Activated T-cell treated with anti-CD3 and anti-CD28 coated beads, Interleukin-2, amount 50 U/mL, for 24 hours (primary cell): Measurements from ENCODE around the gene CCDC80.
"Not testable (repeated sequence)": the region's sequence is repeated elsewhere in the genome, so short reads cannot be mapped to it uniquely, and the experiment has no call there.

Experiments used
- DNase-seq: peaks from one replicate; pipeline ENCODE4 v3.0.0-alpha.2; 2020
- H3K27ac Mint-ChIP-seq: 2 replicates; pipeline ENCODE4 v1.8.0; 2020; ENCODE audit warnings: mild to moderate bottlenecking, mixed read lengths
- H3K27me3 Mint-ChIP-seq: 2 replicates; pipeline ENCODE4 v1.8.0; 2020; ENCODE audit warnings: mixed read lengths
- H3K36me3 Mint-ChIP-seq: 2 replicates; pipeline ENCODE4 v1.8.0; 2020; ENCODE audit warnings: low read depth, mixed read lengths
- H3K4me1 Mint-ChIP-seq: 2 replicates; pipeline ENCODE4 v1.8.0; 2020; ENCODE audit warnings: low read depth, mixed read lengths
- H3K4me3 Mint-ChIP-seq: 2 replicates; pipeline ENCODE4 v1.8.0; 2020; ENCODE audit warnings: mild to moderate bottlenecking, moderate library complexity, mixed read lengths
- H3K9me3 Mint-ChIP-seq: 2 replicates; pipeline ENCODE4 v1.8.0; 2020; ENCODE audit warnings: mixed read lengths

CCDC80 gene

DNA sequence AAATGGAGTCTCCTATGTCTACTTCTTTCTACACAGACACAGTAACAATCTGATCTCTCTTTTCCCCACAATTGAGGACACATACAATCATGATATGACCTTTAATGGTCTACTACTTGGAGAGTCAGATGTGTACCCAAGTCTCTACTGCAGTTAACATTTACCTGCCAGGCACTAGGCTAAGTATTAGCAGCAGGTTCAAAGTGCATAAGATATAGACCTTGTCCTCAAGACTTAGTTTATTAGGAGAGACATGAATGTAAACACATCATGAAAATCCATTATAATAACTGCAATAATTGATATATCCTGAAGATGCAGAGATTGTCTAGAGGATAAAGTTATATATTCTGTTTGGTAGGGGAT, 76.0 kb downstream of the CCDC80 start:
- Mint-ChIP-seq H3K9me3 (no peaks in the 10 kb centered on the region), H3K27ac (peak overlapping the region; percentile 15), H3K27me3 (no peaks in the 10 kb centered on the region), H3K4me1 (peaks cover 33% of the 10 kb centered on the region), H3K36me3 (peaks cover 57% of the 10 kb centered on the region), H3K4me3 (no peak overlapping the region)
- DNase-seq = no peak

DNA sequence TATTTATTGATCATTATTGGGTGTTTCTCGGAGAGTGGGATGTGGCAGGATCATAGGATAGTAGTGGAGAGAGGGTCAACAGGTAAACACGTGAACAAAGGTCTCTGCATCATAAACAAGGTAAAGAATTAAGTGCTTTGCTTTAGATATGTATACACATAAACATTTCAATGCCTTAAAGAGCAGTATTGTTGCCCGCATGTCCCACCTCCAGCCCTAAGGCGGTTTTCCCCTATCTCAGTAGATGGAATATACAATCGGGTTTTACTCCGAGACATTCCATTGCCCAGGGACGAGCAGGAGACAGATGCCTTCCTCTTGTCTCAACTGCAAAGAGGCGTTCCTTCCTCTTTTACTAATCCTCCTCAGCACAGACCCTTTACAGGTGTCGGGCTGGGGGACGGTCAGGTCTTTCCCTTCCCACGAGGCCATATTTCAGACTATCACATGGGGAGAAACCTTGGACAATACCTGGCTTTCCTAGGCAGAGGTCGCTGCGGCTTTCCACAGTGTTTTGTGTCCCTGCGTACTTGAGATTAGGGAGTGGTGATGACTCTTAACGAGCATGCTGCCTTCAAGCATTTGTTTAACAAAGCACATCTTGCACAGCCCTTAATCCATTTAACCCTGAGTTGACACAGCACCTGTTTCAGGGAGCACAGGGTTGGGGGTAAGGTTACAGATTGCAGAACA, 76.5 kb downstream of the CCDC80 start:
- H3K4me3 Mint-ChIP-seq, H3K27me3 Mint-ChIP-seq, H3K27ac Mint-ChIP-seq, H3K9me3 Mint-ChIP-seq, DNase-seq: not testable (repeated sequence)
- H3K36me3 Mint-ChIP-seq = peaks cover 57% of the 10 kb centered on the region
- H3K4me1 Mint-ChIP-seq = peaks cover 38% of the 10 kb centered on the region

GRCh38 chr3:112561734-112562529, 79.0 kb downstream of the CCDC80 start, which contains the start of the genes ATG3 and SLC35A5:
TSS of gene ATG3 (minus strand) at chr3:112561962. CDS start at chr3:112561528, 434 bp downstream.
TSS of gene SLC35A5 (plus strand) at chr3:112562045. CDS start at chr3:112563404, 1,359 bp downstream.
- H3K27ac Mint-ChIP-seq = peak within 1 kb of the TSS; percentile 99
- no peaks in the 10 kb centered on the region for H3K27me3 Mint-ChIP-seq
- peaks cover 71% of the 10 kb centered on the region for H3K36me3 Mint-ChIP-seq
- H3K4me3 Mint-ChIP-seq = peak within 1 kb of the TSS; percentile 96
- peak; percentile 99 for DNase-seq
- no peaks in the 10 kb centered on the region for H3K9me3 Mint-ChIP-seq
- peaks cover 39% of the 10 kb centered on the region for H3K4me1 Mint-ChIP-seq

- peak overlapping the region; percentile 99 for H3K27ac Mint-ChIP-seq
- H3K4me3 Mint-ChIP-seq = peak overlapping the region; percentile 96
- DNase-seq = no peak
- peaks cover 36% of the 10 kb centered on the region for H3K4me1 Mint-ChIP-seq
- no peaks in the 10 kb centered on the region for H3K27me3 Mint-ChIP-seq
- H3K36me3 Mint-ChIP-seq = peaks cover 73% of the 10 kb centered on the region
- no peaks in the 10 kb centered on the region for H3K9me3 Mint-ChIP-seq
Measured at GRCh38 chr3:112561484-112561733, 79.5 kb downstream of the CCDC80 start.

GRCh38 chr3:112560721-112561483, 80.0 kb downstream of the CCDC80 start:
- H3K4me3 Mint-ChIP-seq = peak overlapping the region; percentile 96
- peaks cover 70% of the 10 kb centered on the region for H3K36me3 Mint-ChIP-seq
- DNase-seq = no peak
- H3K4me1 Mint-ChIP-seq = peaks cover 37% of the 10 kb centered on the region
- no peaks in the 10 kb centered on the region for H3K9me3 Mint-ChIP-seq
- peak overlapping the region; percentile 99 for H3K27ac Mint-ChIP-seq
- no peaks in the 10 kb centered on the region for H3K27me3 Mint-ChIP-seq

- no peak for DNase-seq
- no peaks in the 10 kb centered on the region for H3K9me3 Mint-ChIP-seq
- H3K36me3 Mint-ChIP-seq = peaks cover 74% of the 10 kb centered on the region
- H3K4me3 Mint-ChIP-seq = peak overlapping the region; percentile 96
- H3K27ac Mint-ChIP-seq = peak overlapping the region; percentile 99
- H3K4me1 Mint-ChIP-seq = peaks cover 43% of the 10 kb centered on the region
- no peaks in the 10 kb centered on the region for H3K27me3 Mint-ChIP-seq
Measured at GRCh38 chr3:112560307-112560706, 80.6 kb downstream of the CCDC80 start.

DNA sequence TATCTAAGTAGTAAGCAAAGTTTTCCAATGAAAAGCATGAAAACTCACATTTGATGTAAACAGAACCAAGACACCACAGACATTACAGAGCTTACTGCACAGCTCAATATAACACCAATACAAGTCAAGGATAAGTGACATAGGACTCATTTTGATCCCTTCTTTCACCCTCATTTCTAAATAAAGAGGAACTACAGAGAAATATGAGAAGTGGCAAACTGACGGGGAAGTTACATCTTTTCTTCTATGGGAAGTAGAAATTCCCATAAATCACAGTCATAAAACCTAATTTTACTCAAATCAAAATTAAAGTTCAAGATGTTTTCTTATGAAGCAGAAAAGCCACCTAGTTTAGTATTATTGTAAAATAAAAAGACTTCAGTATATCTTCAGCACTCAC, 83.0 kb downstream of the CCDC80 start:
- H3K27ac Mint-ChIP-seq = no peak overlapping the region
- no peaks in the 10 kb centered on the region for H3K9me3 Mint-ChIP-seq
- no peaks in the 10 kb centered on the region for H3K27me3 Mint-ChIP-seq
- no peak for DNase-seq
- H3K36me3 Mint-ChIP-seq = peaks cover 77% of the 10 kb centered on the region
- H3K4me3 Mint-ChIP-seq = no peak overlapping the region
- peaks cover 44% of the 10 kb centered on the region for H3K4me1 Mint-ChIP-seq

GRCh38 chr3:112555535-112556170, 85.3 kb downstream of the CCDC80 start:
- peaks cover 52% of the 10 kb centered on the region for H3K4me1 Mint-ChIP-seq
- H3K36me3 Mint-ChIP-seq = peaks cover 78% of the 10 kb centered on the region
- no peaks in the 10 kb centered on the region for H3K9me3 Mint-ChIP-seq
- no peaks in the 10 kb centered on the region for H3K27me3 Mint-ChIP-seq
- peak overlapping the region; percentile 18 for H3K4me3 Mint-ChIP-seq
- no peak for DNase-seq
- peak overlapping the region; percentile 67 for H3K27ac Mint-ChIP-seq

DNA sequence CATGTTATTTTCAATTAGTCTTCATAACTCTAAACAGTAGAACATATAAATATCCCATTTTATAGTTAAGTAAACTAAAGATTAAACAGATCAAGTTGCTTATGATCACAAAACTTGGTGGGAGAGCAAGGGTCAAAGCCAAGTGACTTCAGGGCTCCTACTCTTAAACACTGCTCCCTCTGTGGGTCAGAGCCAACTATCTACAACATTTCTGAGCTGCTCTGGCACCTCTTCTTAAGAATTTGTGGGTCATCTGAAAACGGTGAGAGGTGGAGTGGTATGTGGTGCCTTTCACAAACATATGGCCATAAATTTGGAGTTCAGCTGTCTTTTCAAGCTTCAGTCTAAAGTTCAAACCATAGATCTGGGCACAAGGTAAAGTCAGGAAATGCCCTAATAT, 90.1 kb downstream of the CCDC80 start:
- no peaks in the 10 kb centered on the region for H3K9me3 Mint-ChIP-seq
- DNase-seq = no peak
- no peak overlapping the region for H3K4me3 Mint-ChIP-seq
- H3K27ac Mint-ChIP-seq = no peak overlapping the region
- no peaks in the 10 kb centered on the region for H3K27me3 Mint-ChIP-seq
- H3K4me1 Mint-ChIP-seq = peaks cover 28% of the 10 kb centered on the region
- H3K36me3 Mint-ChIP-seq = peaks cover 75% of the 10 kb centered on the region
